NK-92 (cell line): Measurements from ENCODE around the gene CC2D2B.
"Not testable (repeated sequence)": the region's sequence is repeated elsewhere in the genome, so short reads cannot be mapped to it uniquely, and the experiment has no call there.

Experiments used
- DNase-seq: peaks from one replicate; lab custom pipeline; 2025; ENCODE audit not compliant: unreplicated experiment; lab: John Stamatoyannopoulos, UW

Gene CC2D2B, protein sequence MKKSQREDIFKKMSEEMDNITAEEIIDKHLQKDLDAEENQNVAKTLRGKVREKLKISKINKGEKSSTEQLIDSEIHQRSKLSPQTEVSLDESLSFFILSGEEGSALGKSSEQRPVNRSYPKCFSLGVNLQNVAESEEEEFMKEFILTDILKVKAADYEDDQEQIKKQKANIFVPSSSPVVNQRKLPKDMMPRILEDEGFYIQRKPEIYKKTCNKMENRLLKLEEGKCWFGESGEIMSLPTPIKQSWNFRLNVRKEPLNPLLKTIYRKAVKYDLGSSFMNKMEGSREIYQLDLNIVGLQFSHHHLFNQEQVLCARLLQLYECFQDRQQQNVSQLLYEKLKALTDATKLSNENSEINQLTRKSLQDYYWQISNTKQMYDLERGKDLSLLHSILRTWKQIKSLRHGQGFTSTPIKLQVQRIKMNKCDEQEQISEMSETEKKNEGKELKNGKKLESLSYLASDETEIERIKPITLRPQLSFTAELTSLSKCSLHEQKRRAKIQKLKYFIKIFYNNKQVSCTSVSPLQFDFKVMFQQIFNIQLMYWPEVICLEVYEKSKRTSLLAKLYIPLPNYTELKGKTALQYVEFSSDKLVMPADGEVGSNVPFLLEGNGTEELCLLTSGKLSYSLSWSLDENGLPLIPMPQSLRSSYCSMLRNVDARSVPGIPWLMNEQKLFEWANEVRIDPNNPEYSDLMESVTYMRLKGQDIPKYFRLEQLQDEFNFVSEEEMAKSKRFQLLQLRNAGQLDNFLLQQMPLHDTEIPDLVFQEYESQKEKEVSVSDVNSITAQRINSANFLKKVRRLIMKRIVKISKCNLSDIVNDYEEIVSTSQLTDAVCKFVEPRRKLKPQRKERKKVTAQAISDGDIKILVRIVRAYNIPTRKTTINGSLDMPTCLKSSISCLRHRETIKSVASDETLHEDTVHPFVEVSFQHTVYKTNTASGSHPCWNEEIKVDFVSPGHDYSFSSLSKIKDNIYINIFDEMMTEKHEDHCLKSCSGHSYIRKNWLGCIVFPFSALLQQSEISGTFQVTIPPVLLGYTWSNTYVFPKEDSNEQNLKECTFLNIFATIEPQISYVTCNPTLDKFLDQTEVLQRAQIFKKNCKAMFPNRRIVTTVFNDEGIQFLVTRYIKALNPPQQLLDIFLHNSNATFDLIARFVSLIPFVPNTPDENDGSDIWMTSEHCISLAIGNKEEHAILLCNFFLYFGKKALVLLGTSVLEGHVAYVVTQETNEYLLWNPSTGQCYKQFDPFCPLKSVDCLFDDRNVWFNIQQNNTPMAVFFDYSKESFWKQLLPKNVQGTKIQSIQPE (N-terminal part only)

DNA sequence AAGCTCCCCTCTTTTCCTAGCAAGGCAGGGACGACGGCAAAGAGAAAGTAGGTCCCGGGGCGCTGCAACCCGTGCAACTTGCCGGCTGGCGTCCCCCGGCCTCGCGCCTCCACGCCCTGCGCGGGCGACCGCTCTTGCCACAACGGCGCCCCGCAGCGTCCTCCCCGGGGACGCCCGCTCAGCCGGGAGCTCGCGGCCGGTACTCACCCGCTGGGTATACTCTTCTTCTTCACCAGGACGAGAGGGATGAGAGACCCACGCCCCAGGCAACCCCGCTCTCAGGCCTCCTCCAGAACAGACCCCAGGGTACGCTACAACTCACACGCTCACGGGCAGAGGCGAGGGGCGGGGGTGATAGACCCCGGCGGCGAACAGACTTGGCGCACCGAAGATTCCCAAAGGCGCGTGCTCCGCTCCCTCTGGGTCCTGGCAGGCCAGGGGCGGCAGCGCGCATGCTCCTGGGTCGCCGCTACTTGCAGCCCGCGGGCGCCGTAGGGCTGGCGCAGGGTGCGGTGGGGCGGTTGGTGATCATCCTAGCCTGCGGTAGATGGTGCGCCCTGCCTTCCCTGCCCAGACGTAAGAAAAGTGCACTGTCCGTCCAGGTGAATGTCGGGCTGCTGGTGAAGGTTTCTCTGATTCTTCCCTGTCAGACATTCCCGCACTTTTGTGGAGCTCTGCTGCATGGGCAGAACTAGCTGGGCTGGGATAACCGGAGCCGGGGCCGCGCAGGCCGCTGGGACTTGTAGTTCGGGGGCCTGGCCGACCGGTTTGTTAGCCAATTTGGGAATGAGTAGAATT is at the start of gene CC2D2B:
CC2D2B (plus strand) TSS at position 520 of the 798 bp plus-strand sequence. CDS start 3,349 bp downstream, outside the sequence.
- no peak for DNase-seq

DNA sequence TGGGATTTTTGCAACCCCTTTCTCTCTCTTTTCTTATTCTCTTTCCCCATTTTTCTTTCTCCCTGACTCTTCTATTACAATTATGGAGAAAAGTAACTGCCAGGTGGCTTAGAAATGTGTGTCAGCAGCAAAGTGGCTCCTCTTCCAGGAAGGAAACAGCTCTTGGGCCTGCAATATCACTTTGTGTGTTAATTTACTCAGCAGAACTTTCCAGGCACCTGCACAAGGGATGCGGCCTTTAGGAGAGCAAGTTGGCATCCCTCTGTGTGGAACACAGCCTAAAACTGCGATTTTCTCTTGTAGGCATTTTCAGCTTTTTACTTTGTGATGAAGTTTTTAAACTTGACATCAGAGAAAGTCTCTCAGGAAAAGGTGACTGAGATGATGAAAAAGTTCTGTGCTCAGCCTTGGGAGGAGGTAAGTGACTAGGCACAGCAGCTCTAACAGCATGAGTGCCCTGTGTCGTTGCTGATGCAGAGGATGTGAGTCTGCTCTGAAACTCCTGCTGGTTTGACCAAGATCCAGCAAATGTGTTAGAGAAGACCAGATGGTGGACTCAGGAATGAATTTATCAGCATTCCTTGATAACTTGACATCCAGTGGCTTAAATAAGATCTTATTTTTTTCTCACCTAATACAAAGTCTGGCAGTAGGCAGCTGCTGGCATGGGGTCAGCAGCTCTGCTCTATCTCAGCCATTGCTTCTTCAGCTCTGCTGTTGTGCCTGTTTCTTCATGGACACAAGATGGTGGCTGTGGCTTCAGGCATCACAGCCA is 47.4 kb upstream of the CC2D2B start:
- DNase-seq, result no peak

DNA sequence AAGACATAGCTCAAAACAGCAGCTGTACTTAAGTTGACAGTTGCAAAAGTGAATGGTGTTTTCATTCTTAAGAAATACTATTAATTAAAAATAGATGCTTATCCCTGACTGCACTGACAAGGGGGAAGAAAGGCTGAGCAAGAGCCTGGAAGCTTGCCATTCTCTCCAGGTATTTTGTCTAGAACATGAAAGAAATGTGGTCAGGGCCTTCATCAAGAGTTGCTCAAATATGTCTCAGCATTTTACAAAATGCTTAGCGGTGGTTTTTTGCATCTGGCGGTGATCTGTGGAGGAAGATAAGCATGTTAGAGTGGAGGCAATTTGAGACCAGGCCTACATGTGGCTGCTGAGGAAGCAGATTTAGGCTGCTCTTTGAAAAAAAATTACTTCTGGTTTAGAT is 46.4 kb upstream of the CC2D2B start:
- DNase-seq, result no peak

DNA sequence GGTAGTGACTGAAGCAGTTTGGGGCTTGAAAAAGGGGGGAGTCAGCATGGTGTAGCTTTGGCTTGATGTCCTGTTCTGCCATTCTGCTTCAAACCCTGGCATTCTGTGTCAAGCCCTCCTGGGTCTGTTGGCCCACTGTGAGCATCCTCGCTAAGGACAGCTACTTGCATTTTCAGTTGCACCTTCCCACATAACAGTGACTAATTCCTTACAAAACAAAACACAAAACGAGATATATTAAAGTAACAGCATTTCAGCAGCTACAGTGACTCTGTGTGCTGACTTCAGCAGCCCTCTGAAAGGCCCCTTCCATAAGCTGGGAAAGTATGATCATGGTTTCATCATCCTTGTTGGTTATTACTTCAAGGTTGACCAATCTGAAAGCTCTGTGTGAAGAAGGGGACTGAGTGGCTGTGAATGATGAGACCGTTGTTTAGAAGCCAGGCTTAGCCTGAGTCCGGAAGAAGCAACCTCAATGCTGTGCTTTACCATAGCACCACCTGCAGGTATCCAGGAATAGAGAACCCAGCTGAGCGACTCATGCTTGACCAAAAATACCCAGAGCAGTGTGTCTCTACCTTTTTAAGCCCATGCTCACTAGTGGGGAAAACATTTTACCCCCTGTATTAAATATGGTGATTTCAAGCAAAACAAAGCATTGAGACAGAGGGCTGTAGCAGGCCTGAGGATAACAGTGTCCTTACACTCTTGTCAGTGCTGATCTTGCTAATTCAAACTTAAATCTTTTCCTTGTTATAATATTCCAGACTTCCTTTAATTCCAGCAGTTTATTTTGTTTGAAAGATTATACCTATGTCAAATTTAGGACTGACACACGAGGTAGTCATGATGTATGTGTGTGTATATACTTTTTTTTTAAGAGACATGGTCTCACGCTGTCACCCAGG is 42.6 kb upstream of the CC2D2B start:
- DNase-seq, result no peak

DNA sequence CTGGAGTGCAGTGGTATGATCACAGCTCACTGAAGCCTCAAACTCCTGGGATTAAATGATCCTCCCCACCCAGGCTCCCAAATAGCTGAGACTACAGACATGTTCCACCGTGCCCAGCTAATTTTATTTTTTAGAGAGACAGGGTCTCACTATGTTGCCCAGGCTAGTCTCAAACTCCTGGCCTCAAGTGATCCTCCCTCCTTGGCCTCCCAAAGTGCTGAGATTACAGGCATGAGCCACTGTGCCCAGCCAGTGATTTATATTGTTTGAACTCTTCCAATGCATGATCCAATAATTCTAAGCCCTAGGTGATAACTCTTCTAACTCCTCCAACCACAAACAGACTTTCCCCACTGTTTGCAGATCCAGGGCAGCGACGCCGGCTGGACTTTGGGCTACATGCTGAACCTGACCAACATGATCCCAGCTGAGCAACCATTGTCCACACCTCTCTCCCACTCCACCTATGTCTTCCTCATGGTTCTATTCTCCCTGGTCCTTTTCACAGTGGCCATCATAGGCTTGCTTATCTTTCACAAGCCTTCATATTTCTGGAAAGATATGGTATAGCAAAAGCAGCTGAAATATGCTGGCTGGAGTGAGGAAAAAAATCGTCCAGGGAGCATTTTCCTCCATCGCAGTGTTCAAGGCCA is 41.8 kb upstream of the CC2D2B start:
- DNase-seq, result no peak

DNA sequence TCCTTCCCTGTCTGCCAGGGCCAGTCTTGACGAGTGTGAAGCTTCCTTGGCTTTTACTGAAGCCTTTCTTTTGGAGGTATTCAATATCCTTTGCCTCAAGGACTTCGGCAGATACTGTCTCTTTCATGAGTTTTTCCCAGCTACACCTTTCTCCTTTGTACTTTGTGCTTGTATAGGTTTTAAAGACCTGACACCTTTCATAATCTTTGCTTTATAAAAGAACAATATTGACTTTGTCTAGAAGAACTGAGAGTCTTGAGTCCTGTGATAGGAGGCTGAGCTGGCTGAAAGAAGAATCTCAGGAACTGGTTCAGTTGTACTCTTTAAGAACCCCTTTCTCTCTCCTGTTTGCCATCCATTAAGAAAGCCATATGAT is 41.3 kb upstream of the CC2D2B start:
- no peak for DNase-seq

DNA sequence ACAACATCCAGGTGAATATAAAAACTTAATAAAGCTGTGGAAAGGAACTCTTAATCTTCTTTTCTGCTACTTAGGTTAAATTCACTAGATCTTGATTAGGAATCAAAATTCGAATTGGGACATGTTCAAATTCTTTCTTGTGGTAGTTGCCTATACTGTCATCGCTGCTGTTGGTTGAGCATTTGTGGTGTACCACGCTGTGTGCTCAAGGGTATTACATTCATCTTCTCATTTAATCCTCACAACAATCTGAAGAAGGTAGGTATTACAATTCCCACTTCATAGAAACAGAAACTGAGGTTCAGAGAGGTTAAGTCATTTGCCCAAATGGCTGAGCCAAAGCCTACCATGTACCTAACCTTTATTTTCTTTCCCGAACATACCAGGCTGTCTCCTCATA is 39.9 kb upstream of the CC2D2B start:
- DNase-seq, result no peak

DNA sequence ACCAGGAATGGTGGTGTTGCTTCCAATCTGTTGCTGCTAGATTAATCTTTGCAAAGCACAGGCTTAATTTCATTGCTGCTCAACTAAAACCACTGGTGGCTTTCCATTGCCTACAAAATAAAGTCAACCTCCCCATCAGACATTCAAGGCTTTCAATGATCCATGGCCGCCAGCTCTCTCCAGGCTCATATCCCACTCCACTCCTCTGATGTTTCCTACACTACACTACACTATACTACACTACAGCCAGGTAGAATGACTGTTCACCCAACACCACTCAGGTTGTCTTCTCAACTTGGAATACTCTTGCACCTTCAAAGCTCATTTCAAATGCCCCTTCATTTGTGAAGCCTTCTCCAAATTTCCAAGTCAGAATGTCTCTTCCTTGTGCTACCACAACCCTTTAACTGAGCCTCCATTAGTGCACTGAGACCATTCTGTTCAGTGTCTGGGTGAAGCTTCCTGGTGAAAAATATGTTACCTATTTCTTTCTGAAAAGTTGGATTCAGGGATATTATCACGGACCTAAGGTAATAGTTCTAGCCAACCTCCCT is 35.5 kb upstream of the CC2D2B start:
- no peak for DNase-seq

DNA sequence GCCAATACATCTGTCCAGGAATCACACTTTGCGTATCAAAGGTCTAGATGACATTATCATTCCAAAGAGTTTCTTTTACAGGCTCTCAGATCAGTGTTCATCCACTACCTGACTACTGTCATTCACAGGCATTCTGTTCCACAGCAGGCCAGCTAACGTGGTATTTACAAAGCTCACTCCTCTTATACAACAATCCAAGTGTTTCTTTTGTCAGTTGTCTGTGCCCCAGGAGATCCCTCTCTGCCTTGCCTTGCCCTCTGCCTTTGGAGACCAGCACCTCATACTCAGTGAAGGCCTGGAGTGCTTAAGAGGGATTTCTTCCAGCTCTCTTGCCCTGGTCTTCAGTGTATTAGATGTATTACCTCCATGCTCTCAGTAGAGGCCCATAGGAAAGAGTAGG is 34.6 kb upstream of the CC2D2B start:
- no peak for DNase-seq

DNA sequence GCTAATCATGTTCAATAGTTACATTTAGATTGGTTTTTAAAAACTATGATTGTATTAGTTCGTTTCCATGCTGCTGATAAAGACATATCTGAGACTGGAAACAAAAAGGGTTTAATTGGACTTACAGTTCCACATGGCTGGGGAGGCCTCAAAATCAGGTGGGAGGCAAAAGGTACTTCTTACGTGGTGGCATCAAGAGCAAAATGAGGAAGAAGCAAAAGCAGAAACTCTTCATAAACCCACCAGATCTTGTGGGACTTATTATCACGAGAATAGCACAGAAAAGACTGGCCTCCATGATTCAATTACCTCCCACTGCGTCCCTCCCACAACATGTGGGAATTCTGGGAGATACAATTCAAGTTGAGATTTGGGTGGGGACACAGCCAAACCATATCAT is 34.1 kb upstream of the CC2D2B start:
- no peak for DNase-seq

DNA sequence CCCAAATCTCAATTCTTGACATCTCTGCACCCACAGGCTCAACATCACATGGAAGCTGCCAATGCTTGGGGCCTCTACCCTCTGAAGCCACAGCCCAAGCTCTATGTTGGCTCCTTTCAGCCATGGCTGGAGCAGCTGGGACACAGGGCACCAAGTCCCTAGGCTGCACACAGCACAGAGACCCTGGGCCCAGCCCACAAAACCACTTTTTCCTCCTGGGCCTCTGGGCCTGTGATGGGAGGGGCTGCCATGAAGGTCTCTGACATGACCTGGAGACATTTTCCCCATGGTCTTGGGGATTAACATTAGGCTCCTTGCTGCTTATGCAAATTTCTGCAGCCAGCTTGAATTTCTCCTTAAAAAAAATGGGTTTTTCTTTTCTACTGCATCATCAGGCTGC is 33.0 kb upstream of the CC2D2B start:
- DNase-seq, result not testable (repeated sequence)

DNA sequence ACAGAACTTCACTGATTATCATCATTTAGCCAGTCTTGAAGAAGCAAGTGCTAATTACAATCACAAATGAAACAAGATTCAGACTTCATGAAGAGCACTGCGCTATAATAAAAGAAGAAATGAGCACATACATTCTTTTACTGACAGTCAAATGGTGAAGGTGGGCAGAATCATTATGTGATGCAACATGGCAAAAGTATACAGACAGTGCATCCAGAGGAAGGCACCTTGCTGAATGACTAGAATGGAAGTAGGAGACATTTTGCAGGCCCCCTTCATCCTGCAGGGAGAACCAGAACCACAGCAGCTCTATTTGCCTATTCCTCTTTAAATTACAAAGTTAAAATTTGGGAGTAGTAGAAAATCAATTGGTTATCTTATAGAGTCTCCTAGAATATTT is 31.0 kb upstream of the CC2D2B start:
- no peak for DNase-seq

DNA sequence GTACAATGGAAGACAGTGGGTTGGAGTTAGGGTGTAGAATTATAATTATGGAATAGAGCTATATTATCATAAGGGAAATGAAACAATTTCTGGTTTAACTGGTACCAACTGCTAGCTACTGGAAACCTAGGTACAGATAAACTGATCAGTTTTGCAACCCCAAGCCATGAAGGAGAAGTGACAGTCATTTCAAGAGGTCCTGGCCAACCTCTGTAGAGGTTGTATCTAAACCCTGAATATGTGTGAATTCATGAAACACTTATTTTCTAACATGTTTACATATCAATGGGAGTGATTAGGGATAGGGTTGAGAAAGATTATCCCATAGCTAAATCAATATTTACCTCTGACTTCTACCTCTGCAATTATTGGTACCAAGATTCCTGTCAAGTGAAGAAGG is 29.9 kb upstream of the CC2D2B start:
- no peak for DNase-seq

DNA sequence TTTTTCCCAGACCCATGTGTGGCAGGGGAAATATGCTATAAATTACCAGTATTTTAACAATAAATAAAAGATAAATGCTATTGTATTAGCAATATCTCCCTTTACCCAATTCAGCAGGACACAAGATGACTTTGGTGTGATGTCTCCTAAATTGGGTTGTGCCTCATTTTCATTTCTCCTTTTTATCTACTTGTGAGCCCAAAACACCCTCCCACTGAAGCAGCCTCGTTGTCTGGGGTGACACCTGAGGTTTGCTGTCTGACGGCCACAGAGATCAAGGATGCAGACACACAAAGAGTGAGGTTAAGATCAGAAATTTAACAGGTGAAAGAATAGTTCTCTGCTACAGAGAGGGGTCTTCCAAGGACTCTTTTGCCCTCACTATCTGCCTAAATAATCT is 27.1 kb upstream of the CC2D2B start:
- DNase-seq, result no peak

DNA sequence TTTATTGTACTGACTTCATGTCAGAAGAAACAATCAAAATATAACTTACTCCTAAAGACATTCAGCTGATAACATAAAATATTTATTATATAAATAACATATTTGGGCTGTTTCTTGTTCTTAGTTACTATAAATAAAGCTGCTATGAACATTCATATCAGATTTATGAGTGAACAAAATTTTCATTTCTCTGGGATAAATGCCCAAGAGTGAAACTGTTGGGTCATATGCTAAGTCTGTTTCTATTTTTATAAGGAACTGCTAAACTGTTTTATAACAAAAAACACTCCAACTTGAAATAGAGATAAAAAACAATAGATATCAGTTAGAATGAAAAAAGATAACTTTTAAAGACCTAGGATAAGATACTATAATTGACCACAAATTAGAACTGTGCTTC is 26.5 kb upstream of the CC2D2B start:
- DNase-seq, result no peak

DNA sequence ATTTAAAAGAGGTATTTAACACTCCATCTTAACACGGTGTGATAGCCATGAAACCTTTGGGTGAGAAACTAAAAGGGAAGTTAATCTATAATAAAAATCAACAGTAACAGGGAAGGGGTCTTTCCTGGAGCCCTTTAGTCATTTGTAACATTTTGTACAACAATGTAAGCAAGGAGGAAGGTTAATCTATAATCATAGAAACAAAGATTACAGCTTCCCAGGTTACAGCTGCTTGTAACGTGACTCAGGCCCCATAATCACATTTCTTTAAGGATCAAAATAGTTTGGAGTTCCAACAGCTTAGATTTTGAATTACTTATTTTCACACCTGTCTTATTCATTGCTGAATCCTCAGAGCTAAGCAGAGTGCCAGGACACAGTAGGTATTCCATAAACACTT is 17.9 kb upstream of the CC2D2B start:
- DNase-seq, result no peak

DNA sequence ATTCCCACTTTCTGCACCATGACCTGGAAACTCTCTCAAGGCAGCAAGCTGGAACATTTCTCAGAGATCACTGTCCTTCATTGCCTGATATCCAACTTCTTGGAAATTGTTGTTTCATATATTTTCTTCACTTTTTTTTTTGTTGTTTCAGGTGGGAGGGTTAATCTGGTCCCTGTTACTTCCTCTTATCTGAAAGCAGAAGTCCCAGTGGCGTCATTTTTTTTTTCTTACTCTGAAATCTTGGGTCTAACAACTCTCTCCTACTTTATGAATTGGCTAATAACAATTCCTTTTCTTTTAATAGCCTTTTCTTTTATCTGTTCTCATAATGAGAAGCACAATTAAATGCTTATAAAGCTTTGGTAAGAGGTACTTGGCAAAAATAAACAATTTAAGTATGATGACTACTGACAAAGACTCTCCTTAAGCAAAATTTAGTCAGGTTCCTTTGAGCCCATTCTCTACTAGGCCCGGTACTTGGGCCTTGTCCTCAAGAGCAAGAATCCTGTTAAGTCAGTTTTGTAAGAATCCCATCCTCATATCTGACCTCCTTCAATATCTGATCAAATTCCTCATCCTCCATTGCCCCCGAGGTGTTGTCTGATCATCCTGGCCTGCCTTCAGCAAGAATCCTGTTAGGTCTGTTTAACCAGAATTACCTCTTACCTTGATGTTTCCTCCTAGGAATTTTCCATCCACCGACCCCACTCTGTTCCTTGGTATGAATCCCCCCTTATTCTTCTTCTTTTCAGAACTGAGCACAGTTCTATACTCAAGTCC is 11.5 kb upstream of the CC2D2B start:
- no peak for DNase-seq
